GM19455 (cell line): ENCODE measurements around the gene MAP7.

Experiments
- ATAC-seq: cut with Tn5 transposase; IDR thresholded peaks from one replicate; pipeline ENCODE4 v1.9.1; 2021; ENCODE audit not compliant: unreplicated experiment

Gene MAP7

GRCh38 chr6:136566007-136566487, 15.8 kb upstream of the MAP7 start:
- ATAC-seq: no peak

GRCh38 chr6:136564180-136564579, 14.0 kb upstream of the MAP7 start:
- no peak for ATAC-seq

GRCh38 chr6:136563386-136564152, 13.3 kb upstream of the MAP7 start:
- no peak for ATAC-seq

GRCh38 chr6:136562211-136562610, 12.0 kb upstream of the MAP7 start:
- ATAC-seq: no peak

GRCh38 chr6:136553166-136553787, 3.1 kb upstream of the MAP7 start:
- ATAC-seq: no peak

- ATAC-seq: no peak
Measured at GRCh38 chr6:136552054-136552453, 1.8 kb upstream of the MAP7 start.

- ATAC-seq: no peak
Measured at GRCh38 chr6:136551103-136551502, 881 bp upstream of the MAP7 start.

GRCh38 chr6:136550045-136550329, 235 bp downstream of the MAP7 start:
- peak; percentile 68 for ATAC-seq

GRCh38 chr6:136549300-136550044, 750 bp downstream of the MAP7 start:
- ATAC-seq: peak; percentile 4

- ATAC-seq: no peak
Measured at GRCh38 chr6:136548582-136549299, 1.5 kb downstream of the MAP7 start.

- no peak for ATAC-seq
Measured at GRCh38 chr6:136547871-136548270, 2.4 kb downstream of the MAP7 start.

GRCh38 chr6:136547336-136547735, 2.9 kb downstream of the MAP7 start:
- no peak for ATAC-seq

GRCh38 chr6:136546331-136546730, 3.9 kb downstream of the MAP7 start:
- no peak for ATAC-seq

GRCh38 chr6:136544326-136544725, 5.9 kb downstream of the MAP7 start:
- no peak for ATAC-seq

- no peak for ATAC-seq
Measured at GRCh38 chr6:136541395-136541794, 8.8 kb downstream of the MAP7 start.

GRCh38 chr6:136539967-136540652, 10.1 kb downstream of the MAP7 start:
- no peak for ATAC-seq

- no peak for ATAC-seq
Measured at GRCh38 chr6:136538836-136539235, 11.4 kb downstream of the MAP7 start.

GRCh38 chr6:136535880-136536650, 14.2 kb downstream of the MAP7 start:
- no peak for ATAC-seq

GRCh38 chr6:136535017-136535765, 15.0 kb downstream of the MAP7 start:
- ATAC-seq: no peak
